Measurements from ENCODE around the gene ROM1. TPM values are rescaled to one million over a fixed set of nuclear protein-coding genes. Genes with fewer than 3 reads are reported as not detected.

ROM1 gene
- total RNA-seq, 2 donors from 2014 or later: 0.94 to 1.2 TPM

- DNase-seq (peak; percentile 45 to 69 (median 56)), ATAC-seq (no peak)
- Mint-ChIP-seq H3K27ac (peak overlapping the region; percentile 95), H3K27me3 (no peaks in the 10 kb centered on the region), H3K4me3 (peak overlapping the region; percentile 74), H3K4me1 (peaks cover 37% of the 10 kb centered on the region), H3K36me3 (ENCODE audit: low read depth) (peaks cover 2% of the 10 kb centered on the region)
- H3K9me3 ChIP-seq (ENCODE audit: control insufficient read depth, low read length, poor library complexity, severe bottlenecking): no peaks in the 10 kb centered on the region
Observed at GRCh38 chr11:62593434-62594044, 19.5 kb upstream of the ROM1 start.

- peaks cover 9% of the 10 kb centered on the region for H3K36me3 Mint-ChIP-seq (ENCODE audit: low read depth)
Observed at GRCh38 chr11:62595124-62595523, 17.9 kb upstream of the ROM1 start.

GRCh38 chr11:62599069-62599696 lies 13.9 kb upstream of the ROM1 start:
- peak; percentile 80 for ATAC-seq
- peak; percentile 81 to 93 (median 90) for DNase-seq
- Mint-ChIP-seq H3K27me3 (no peaks in the 10 kb centered on the region), H3K4me3 (peak overlapping the region; percentile 97), H3K27ac (peak overlapping the region; percentile 98), H3K4me1 (peaks cover 48% of the 10 kb centered on the region), H3K36me3 (ENCODE audit: low read depth) (peaks cover 9% of the 10 kb centered on the region)
- H3K9me3 ChIP-seq (ENCODE audit: control insufficient read depth, low read length, poor library complexity, severe bottlenecking): no peaks in the 10 kb centered on the region

More at GRCh38 chr11:62595124-62595523, 17.9 kb upstream of the ROM1 start:
- no peak for DNase-seq
- peak overlapping the region; percentile 72 for H3K27ac Mint-ChIP-seq
- ATAC-seq: no peak
- no peaks in the 10 kb centered on the region for H3K9me3 ChIP-seq (ENCODE audit: control insufficient read depth, low read length, poor library complexity, severe bottlenecking)
- H3K27me3 Mint-ChIP-seq: no peaks in the 10 kb centered on the region
- peak overlapping the region; percentile 7 for H3K4me3 Mint-ChIP-seq
- peaks cover 52% of the 10 kb centered on the region for H3K4me1 Mint-ChIP-seq

GRCh38 chr11:62599901-62600300 lies 13.2 kb upstream of the ROM1 start:
- Mint-ChIP-seq H3K4me1 (peaks cover 44% of the 10 kb centered on the region), H3K27ac (peak overlapping the region; percentile 98), H3K4me3 (peak overlapping the region; percentile 97), H3K27me3 (no peaks in the 10 kb centered on the region), H3K36me3 (ENCODE audit: low read depth) (peaks cover 9% of the 10 kb centered on the region)
- ATAC-seq: no peak
- no peaks in the 10 kb centered on the region for H3K9me3 ChIP-seq (ENCODE audit: control insufficient read depth, low read length, poor library complexity, severe bottlenecking)
- DNase-seq: no peak

- Mint-ChIP-seq H3K27me3 (no peaks in the 10 kb centered on the region), H3K36me3 (ENCODE audit: low read depth) (peaks cover 9% of the 10 kb centered on the region), H3K27ac (peak overlapping the region; percentile 98), H3K4me1 (peaks cover 43% of the 10 kb centered on the region), H3K4me3 (peak overlapping the region; percentile 97)
- H3K9me3 ChIP-seq (ENCODE audit: control insufficient read depth, low read length, poor library complexity, severe bottlenecking): no peaks in the 10 kb centered on the region
- ATAC-seq: no peak
- DNase-seq: peak in 1 of 3 donors; percentile 21
Observed at GRCh38 chr11:62600367-62601121, 12.5 kb upstream of the ROM1 start.

GRCh38 chr11:62601122-62601371 lies 12.0 kb upstream of the ROM1 start:
- H3K4me1 Mint-ChIP-seq: peaks cover 42% of the 10 kb centered on the region
- peaks cover 9% of the 10 kb centered on the region for H3K36me3 Mint-ChIP-seq (ENCODE audit: low read depth)
- ATAC-seq (peak; percentile 2), DNase-seq (peak in 2 of 3 donors; percentile 37 to 42)
- no peaks in the 10 kb centered on the region for H3K27me3 Mint-ChIP-seq
- H3K4me3 Mint-ChIP-seq: peak overlapping the region; percentile 97
- H3K27ac Mint-ChIP-seq: peak overlapping the region; percentile 98
- H3K9me3 ChIP-seq (ENCODE audit: control insufficient read depth, low read length, poor library complexity, severe bottlenecking): no peaks in the 10 kb centered on the region

GRCh38 chr11:62601372-62602140 lies 11.5 kb upstream of the ROM1 start, which contains the start of gene MTA2:
MTA2 (minus strand) TSS chr11:62601865; CDS start chr11:62601450, 415 bp downstream.
- DNase-seq (peak; percentile 93 to 100 (median 98)), ATAC-seq (peak; percentile 81)
- Mint-ChIP-seq H3K27me3 (no peaks in the 10 kb centered on the region), H3K27ac (peak within 1 kb of the TSS; percentile 98), H3K4me1 (peaks cover 42% of the 10 kb centered on the region), H3K36me3 (ENCODE audit: low read depth) (peaks cover 9% of the 10 kb centered on the region), H3K4me3 (peak within 1 kb of the TSS; percentile 97)
- no peaks in the 10 kb centered on the region for H3K9me3 ChIP-seq (ENCODE audit: control insufficient read depth, low read length, poor library complexity, severe bottlenecking)

GRCh38 chr11:62602141-62603071 lies 10.7 kb upstream of the ROM1 start:
- peak overlapping the region; percentile 97 for H3K4me3 Mint-ChIP-seq
- DNase-seq: peak in 1 of 3 donors; percentile 47
- peaks cover 40% of the 10 kb centered on the region for H3K4me1 Mint-ChIP-seq
- no peak for ATAC-seq
- no peaks in the 10 kb centered on the region for H3K27me3 Mint-ChIP-seq
- peak overlapping the region; percentile 98 for H3K27ac Mint-ChIP-seq
- peaks cover 7% of the 10 kb centered on the region for H3K36me3 Mint-ChIP-seq (ENCODE audit: low read depth)
- no peaks in the 10 kb centered on the region for H3K9me3 ChIP-seq (ENCODE audit: control insufficient read depth, low read length, poor library complexity, severe bottlenecking)

- H3K4me1 Mint-ChIP-seq: peaks cover 43% of the 10 kb centered on the region
- no peak for DNase-seq
- peak overlapping the region; percentile 98 for H3K27ac Mint-ChIP-seq
- no peak for ATAC-seq
- peaks cover 7% of the 10 kb centered on the region for H3K36me3 Mint-ChIP-seq (ENCODE audit: low read depth)
- no peaks in the 10 kb centered on the region for H3K27me3 Mint-ChIP-seq
- H3K9me3 ChIP-seq (ENCODE audit: control insufficient read depth, low read length, poor library complexity, severe bottlenecking): no peaks in the 10 kb centered on the region
- H3K4me3 Mint-ChIP-seq: peak overlapping the region; percentile 85
Observed at GRCh38 chr11:62603072-62603408, 10.0 kb upstream of the ROM1 start.

GRCh38 chr11:62603776-62604299 lies 9.2 kb upstream of the ROM1 start:
- peaks cover 7% of the 10 kb centered on the region for H3K36me3 Mint-ChIP-seq (ENCODE audit: low read depth)
- H3K9me3 ChIP-seq (ENCODE audit: control insufficient read depth, low read length, poor library complexity, severe bottlenecking): no peaks in the 10 kb centered on the region
- peaks cover 38% of the 10 kb centered on the region for H3K4me1 Mint-ChIP-seq
- ATAC-seq: no peak
- peak overlapping the region; percentile 98 for H3K27ac Mint-ChIP-seq
- peak overlapping the region; percentile 85 for H3K4me3 Mint-ChIP-seq
- no peaks in the 10 kb centered on the region for H3K27me3 Mint-ChIP-seq
- DNase-seq: no peak

GRCh38 chr11:62604460-62605120 lies 8.5 kb upstream of the ROM1 start:
- Mint-ChIP-seq H3K27me3 (no peaks in the 10 kb centered on the region), H3K27ac (no peak overlapping the region), H3K4me1 (peaks cover 37% of the 10 kb centered on the region), H3K36me3 (ENCODE audit: low read depth) (peaks cover 5% of the 10 kb centered on the region), H3K4me3 (no peak overlapping the region)
- no peaks in the 10 kb centered on the region for H3K9me3 ChIP-seq (ENCODE audit: control insufficient read depth, low read length, poor library complexity, severe bottlenecking)
- ATAC-seq: no peak
- no peak for DNase-seq

- H3K4me1 Mint-ChIP-seq: peaks cover 33% of the 10 kb centered on the region
- H3K27me3 Mint-ChIP-seq: no peaks in the 10 kb centered on the region
- no peak for DNase-seq
- ATAC-seq: no peak
- H3K36me3 Mint-ChIP-seq (ENCODE audit: low read depth): no peaks in the 10 kb centered on the region
- no peaks in the 10 kb centered on the region for H3K9me3 ChIP-seq (ENCODE audit: control insufficient read depth, low read length, poor library complexity, severe bottlenecking)
- H3K27ac Mint-ChIP-seq: no peak overlapping the region
- no peak overlapping the region for H3K4me3 Mint-ChIP-seq
Observed at GRCh38 chr11:62605467-62605866, 7.6 kb upstream of the ROM1 start.
